Stimulated activated CD4-positive, alpha-beta T cell treated with anti-CD3 and anti-CD28 coated beads, Interleukin-4, amount 100 ng/mL, for 24 hours (primary cell): Measurements from ENCODE around the gene HPN.
A peak's percentile ranks its signal among the peaks of the same experiment; 100 is the strongest.

ENCODE experiments used
- DNase-seq: peaks from one replicate; pipeline ENCODE4 v3.0.0-alpha.2; 2020

Gene HPN

DNA sequence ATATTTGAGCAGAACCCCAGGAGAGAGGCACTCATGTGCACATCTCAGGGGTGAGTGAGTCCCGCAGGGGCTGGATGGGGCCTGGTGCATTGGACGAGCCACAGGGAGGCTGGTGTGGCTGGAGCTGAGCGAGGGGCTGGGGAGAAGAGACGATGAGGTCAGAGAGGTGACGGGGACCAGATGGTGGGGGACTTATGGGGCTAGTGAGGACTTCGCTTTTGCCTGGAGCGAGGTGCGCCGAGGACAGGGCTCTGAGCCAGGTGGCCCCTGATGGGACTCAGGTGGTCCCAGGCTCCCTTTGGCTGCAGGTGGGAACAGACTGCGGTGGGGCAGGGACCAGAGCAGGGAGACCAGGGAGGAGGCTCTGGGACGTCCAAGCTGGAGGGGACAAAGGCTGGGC lies 67.2 kb downstream of the HPN start:
- DNase-seq, result no peak

DNA sequence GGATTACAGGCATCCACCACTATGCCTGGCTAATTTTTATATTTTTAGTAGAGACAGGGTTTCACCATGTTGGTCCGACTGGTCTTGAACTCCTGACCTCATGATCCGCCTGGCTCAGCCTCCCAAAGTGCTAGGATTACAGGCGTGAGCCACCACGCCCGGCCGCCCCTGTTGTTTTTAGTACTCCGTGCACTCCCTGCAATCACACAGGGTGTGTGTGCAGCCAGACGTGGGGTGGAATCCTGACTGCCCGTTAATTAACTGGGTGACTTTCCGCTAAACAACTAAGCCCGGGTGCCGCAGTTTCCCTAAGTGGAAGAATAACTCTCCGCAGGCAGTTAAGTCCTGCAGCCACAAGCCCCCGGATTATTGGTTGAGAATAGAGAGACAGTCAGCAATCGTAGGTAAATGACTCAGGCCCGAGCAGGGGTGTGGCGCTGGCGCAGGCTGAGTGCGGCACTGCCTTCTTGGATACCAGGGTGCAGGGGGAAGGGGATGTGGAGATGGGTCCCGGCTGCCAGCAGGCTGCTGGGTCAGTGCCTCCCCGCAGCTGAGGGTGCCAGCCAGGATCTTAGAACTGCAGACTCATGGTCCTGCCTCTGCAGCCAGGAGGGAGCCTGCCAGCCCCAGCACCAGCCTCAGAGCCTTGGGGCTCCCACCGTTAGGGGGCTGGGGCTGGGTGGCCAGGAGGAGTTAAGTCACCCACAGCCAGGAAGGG lies 68.0 kb downstream of the HPN start:
- no peak for DNase-seq

GRCh38 chr19:35110974-35111373 lies 69.5 kb downstream of the HPN start:
- DNase-seq, result no peak

- no peak for DNase-seq
Observed at GRCh38 chr19:35112995-35113688, 71.6 kb downstream of the HPN start.

DNA sequence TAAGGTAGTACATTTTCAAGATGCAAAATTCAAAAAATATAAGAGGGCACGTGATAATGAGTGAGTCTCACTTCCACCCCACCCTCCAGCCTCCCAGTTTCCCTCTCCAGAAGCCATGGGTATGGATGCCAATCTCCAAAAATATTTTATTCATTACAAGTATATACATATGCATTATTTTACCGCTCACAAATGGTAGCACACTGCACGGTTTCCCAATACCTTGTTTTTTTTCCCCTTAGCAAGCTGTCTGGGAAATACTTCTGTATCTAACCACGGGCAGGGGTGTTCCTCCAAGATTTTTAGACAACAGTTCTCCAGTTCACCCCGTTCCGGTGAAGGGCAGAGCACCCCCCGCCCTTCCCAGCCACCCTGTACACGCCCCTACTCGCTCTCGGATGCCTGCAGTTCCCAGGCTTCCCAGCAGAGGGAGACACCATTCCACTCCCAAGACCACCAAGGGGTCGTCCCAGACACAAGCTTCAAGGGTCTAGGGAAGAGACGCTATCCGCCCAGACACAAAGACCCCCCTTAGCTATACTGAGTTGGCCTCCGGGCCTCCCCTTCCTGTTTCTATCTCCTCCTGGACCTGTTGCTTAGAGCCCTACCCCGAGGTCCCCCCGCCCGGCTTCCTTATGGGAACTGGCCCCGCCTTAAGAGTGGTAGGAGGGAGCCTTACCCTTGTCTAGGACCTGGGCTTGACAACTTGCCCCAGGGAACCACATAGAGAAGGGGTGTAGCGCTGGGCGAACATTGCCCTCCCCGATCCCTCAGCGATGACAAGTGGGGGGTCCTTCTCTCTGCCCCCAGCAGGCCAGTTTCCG lies 73.0 kb downstream of the HPN start:
- DNase-seq, result peak; percentile 75

- DNase-seq, result no peak
Observed at GRCh38 chr19:35115177-35115951, 73.8 kb downstream of the HPN start, which contains the start of gene FXYD3. FXYD3 (plus strand) TSS chr19:35115823; CDS start chr19:35119377, 3,554 bp downstream.
